GM08714 (cell line): Measurements from ENCODE around the gene CARNS1.

Source experiments
- H3K4me3 ChIP-seq: fragments of 200-500 bp; sonication (Bioruptor generic); 2 replicates; pipeline ENCODE4 v1.5.1; 2014; ENCODE audit warnings: mild to moderate bottlenecking, low read length, inconsistent platforms
- ZNF274 ChIP-seq: IDR thresholded peaks from 2 replicates; pipeline ENCODE4 v1.6.1; 2012; ENCODE audit warnings: mild to moderate bottlenecking, low read depth, low read length

The CARNS1 gene

DNA sequence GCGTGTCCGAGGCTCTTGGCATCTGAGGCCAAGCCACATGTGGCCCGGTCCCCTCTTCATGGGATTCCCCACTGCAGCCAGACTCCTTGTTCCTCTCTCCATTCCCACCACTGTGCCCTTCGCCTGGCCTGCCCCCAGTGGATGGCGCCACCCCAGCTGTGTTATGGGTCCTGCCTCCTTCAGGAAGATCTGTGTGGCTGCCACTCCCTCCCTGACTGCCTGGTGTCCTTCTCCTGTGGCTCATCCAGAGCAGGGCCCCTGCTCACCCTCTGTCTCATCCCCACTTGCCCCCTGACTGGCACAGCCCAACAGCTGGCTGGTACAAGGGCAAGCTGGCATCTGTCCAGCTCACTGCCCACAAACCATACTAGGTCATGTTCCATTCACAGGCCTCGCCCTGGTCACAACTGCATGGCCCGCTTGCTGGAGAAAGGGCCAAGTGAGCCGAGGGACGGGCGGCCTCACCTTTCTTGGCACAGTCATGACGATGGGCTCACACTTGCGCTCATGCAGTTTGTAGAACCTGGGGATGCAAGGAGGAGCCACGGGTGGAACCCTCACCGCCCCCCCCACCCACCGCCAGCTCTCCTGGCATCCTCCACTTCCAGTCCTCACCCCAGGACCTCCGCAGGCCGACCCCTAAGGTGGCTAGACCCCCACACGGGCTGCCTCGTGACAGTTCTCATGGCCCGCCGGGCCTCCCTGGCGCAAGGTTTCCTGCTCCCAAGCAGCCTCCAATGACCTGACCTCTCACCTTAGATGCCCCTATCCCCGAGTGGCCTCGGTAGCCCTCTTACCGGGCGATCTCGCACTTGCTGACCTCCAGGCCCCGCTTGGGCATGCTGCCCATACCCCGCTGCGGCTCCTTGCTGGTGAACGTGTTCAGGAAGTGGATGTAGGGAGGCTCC, 24.1 kb downstream of the CARNS1 start:
- no peak overlapping the region for H3K4me3 ChIP-seq

DNA sequence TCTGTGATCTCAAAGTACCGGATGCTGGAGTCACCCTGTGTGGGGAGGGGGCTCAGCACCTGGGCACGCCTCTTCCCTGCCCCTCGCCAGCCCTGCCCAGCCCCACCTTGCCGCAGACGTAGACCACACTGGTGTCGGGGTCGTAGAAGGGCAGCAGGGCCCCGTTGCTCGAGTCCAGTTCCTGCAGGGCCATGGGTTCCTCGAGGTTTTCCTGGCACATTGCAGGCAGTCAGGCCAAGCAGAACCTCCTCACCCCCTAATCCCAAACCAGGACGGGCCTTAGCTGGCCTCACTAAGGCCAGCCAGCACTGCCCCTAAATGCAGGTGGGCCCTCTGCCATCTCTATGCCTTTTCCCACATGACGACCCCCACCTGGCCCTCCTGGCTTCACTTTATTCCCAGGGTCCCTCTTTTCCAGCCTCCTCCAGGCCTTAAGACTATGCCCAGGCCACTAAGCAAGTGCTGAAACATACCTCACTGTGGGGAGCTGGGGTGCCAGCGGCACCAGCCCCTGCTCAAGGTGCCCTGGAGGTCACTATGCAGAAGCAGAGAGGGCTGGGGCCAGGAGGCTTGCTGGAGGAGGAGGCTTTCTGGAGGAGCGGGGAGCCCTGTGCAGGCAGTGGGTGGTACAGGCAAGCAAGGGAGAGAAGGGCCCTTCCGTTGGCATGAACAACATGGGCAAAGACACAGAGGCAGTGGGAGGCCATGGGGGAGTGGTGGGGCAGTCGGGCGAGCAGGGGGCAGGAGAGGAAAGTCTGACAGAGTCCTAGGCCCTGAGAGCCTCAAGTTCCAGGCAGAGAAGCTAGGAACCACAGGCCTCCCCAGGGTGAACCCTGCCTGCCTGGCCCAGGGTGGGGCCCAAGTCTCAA, 25.0 kb downstream of the CARNS1 start:
- TF ChIP-seq ZNF274: no peak
- no peak overlapping the region for H3K4me3 ChIP-seq

More for the DNA sequence above, 24.1 kb downstream of the CARNS1 start:
- no peak for TF ChIP-seq ZNF274

DNA sequence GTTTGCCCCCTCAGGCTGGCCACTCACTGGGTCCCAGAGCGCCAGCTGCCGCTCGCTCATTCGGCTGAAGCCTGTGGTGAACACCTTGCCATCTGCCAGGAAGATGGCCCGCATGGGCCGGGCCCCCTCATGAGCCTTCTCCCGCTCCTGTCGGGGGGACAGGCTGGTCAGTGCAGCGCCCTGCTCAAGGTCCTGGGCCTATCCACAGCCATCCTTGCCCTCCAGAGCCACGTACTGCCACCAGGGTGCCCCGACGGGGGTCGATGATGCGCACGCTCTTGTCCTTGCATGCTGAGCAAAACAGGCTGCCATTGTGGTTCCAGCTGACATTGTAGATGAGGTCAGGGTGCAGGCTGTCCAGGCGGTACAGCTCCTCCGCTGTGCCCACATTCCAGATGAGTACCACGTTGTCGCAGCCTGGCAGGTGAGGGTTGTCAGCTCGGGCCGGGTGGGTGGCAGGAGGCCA, 25.7 kb downstream of the CARNS1 start:
- no peak for TF ChIP-seq ZNF274
- H3K4me3 ChIP-seq: no peak overlapping the region

DNA sequence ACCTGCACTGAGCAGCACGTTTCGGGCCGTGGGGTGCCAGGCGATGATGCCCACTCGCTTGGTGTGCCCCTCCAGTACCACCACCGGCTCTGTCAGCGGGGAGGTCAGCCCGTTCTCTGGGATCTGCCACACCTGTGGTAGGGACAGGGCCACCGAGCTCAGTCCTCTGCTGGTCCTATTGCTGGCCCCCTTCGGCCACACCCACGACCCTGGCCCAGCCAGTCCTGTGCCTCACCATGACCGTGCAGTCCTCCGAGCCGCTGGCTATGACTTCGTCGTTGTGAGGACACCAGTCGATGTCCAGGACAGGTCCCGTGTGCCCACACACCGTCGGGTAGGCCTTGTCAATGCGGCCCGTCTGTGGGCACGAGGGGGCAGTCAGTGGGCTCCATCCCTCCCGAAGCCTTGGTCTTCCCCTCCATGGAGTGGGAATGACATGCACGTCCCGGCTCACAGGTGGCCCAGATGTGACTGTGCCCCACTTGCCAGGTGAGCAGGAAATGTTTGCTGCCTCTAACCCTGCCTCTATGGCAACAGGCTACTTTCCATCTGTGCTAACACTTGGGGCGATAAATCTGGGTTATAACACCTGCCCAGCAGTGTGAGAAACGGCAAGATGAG, 26.4 kb downstream of the CARNS1 start:
- no peak overlapping the region for H3K4me3 ChIP-seq
- no peak for TF ChIP-seq ZNF274

DNA sequence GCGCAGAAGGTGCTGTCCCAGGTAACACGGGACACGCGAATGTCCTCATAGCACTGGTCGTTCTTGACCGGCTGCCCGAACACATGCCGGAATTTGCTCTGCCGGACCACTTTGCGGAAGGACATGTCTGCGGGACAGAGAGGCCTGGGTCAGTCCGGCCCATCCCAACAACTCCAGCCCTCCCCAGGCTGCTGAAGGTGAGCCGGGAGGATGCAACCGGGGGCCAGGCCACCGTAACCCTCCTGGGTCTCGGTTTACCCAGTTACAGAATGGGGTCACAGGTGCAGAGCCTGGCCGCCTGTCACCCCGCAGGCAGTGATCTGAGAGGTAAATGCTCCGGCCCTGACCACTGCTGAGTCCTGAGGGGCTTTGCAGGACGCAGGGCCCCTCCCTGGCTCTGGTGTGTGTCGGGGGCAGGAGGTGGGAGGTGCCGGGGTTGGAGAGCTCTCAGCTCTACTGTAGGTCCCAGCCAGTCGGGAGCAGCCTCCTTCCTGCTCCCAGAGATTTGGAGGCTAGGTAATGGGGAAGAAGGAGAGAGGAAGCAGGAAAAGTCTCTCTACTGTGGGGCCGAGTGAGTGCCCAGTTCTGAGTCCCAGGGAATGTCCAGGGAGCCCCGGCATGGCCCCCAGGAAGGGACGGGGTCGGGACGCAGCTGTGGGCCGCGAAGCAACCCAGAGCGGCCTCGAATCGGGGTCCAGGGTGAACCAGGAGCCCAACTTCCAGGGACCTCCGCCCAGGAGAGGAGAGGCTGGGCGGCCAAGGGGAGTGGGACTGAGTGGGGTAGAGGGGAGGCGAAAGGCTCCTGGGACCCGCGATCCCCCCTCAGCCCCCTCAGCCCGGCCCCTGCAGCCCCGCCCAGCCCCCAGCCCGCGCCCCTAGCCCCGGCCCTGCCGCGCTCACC, 27.3 kb downstream of the CARNS1 start:
- no peak for TF ChIP-seq ZNF274
- H3K4me3 ChIP-seq: no peak overlapping the region; the same call in 1 of the 2 replicates

DNA sequence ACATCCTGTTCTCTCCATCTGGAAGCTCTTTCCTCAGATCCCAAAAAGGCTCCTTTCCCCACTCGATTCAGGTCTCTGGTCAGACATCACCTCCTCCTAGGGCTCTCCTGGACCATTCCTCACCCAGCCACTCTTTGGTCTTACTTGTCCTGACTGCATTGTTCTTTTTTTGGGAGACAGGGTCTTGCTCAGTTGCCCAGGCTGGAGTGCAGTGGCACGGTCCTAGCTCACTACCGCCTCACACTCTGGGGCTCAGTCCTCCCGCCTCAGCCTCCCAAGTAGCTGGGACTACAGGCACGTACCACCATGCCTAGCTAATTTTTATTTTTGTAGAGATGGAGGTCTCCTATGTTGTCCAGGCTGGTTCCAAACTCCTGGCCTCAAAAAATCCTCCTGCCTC, 30.0 kb downstream of the CARNS1 start:
- TF ChIP-seq ZNF274: no peak

DNA sequence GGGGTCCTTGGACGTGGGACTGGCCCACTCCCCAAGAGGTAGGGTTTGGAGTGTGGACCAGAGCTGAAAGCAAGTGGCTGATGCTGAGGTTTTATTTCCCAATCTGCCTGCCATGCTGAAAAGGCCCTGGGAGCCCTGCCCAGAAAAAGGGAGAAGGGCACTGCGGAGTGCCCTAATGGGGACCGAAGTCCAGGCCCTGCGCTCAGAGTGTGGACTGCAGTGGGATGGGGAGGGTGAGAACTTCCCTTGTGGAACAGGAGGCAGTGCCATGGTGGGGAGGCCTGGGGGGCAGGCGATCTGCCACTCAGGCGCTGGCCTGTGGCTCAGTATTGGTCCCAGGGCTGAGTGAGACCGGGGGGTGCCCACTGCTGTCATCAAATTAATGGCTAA, 32.7 kb downstream of the CARNS1 start:
- H3K4me3 ChIP-seq: no peak overlapping the region
- no peak for TF ChIP-seq ZNF274

More for the DNA sequence above, 30.0 kb downstream of the CARNS1 start:
- no peak overlapping the region for H3K4me3 ChIP-seq

DNA sequence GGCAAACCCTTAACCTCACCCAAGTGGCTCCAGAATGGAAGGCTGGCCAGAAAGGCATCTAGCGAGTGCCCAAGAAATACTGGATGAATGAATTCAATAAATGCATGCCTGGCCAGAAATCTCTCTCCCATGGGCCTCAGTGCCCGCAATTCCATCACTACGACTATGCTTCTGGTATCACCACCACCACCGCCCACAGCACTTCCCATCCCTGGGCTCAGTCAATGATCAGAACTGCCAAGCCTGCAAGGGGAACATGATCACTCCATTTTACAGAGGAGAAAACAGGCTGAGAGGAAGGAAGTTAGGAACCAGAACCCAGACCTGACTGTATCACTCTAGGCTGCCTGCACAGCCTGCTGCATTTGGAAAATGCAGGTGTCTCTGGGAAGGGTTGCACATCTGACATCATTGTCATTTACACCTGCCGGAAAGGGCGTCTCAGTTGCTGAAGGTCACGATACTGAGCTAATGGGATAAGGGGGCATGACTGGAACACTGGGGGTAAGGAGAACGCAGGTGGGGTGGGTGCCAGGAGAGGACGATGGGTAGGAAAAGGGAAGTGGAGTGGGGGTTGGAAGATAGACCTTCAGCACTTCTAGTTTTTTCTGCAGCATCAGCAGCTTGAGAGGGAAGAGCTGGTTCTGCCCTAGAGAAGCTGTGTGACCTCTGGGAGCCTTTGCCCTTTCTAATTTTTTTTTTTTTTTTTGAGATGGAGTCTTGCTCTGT, 33.8 kb downstream of the CARNS1 start:
- TF ChIP-seq ZNF274: no peak
- H3K4me3 ChIP-seq: no peak overlapping the region

DNA sequence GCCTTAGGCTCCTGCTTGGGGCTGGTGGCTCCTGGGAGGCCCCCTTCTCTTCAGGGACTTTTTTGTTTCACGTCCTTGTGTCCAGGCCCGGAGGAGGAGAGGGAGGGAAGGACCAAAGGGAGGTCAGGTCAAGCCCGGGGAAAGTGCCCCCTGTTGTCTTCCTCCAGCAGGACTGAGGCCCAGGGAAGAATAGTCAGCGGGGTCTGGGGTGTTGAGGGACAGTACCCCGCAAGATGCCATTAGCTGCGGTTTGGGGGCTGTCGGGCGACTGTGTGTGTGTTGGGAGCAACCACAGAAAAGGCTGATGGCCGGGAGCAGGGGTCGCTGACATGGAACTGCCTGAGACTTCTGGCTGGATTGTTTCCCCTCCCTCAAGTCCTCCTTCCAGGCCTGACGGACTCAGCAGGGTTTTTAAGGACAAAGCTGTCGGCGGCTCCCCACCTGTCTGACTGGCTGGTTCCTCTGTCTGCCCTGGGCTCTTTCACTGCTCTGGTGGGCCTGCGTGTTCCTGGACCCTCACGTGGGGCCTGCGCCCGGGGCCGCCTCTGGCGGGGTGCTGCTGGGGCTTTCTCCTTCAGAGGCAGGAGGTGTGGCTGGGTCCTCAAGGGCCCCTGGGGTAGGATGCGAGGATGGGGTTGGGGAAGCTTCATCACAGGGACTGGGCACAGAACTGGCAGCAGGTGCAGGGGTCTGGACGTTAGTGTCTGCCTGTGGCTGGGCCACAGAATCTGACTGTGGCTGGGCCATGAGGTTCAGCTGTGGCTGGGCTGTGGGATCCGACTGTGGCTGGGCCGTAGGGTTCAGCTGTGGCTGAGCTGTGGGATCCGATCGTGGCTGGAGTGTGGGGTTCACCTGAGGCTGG, 35.5 kb downstream of the CARNS1 start:
- H3K4me3 ChIP-seq: no peak overlapping the region
- TF ChIP-seq ZNF274: no peak

DNA sequence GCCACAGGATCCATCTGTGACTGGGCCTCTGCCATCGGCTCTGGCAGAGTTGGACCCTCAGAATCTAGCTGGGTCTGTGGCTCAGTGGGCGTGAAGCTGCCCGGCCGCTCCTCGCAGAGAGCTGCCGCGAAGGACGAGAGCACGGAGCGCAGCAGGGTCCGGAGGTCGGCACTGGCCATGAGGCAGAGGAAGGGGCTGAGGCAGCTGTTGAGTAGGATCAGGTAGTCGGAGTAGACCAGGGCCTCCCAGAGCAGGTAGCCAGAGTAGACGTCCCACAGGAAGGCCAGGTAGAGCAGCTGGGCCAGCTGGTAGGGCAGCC, 36.1 kb downstream of the CARNS1 start:
- no peak for TF ChIP-seq ZNF274
- no peak overlapping the region for H3K4me3 ChIP-seq

DNA sequence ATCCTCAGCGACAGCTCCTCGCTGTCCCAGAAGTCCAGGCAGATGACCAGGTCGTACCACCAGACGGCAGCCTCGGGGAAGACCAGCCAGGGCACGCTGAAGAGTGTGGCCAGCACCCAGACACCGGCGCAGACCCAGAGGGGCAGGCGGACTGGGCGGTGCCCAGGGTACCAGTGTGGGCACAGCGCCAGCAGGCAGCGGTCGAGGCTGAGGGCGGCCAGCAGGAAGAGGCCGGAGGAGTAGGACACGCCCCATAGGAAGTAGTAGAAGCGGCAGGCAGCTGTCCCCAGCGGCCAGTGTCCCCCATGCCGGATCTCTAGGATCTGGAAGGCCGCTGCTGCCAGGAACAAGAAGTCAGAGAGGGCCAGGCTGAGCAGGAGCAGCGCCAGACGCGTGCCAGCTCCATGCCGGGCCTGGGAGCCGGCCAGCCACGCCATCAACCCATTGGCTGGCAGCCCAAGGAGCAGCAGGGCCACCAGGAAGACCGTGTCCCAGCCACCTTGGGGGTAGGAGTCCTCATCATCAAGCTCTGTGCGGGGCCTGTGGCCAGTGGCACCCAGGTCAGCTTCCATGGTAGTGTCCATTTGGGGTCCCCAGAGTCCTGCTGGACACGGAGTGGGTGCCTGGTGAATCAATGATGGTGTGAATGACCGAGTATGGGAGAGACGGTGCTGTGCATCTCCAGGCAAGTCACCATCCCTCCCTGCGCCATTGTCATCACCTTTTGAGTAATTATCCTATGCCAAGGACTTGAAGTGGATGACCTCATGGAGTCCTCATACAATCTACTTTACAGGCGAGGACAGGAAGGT, 36.9 kb downstream of the CARNS1 start, which contains the start of gene GPR152:
GPR152 (minus strand) TSS at position 589 of the 812 bp plus-strand sequence; CDS start at position 584, 5 bp downstream.
- no peak for TF ChIP-seq ZNF274
- no peak within 1 kb of the TSS for H3K4me3 ChIP-seq
